Upper lobe of right lung (tissue), 1 donor: Measurements from ENCODE around the gene TAPBP. TPM values are rescaled to one million over a fixed set of nuclear protein-coding genes. Genes with fewer than 3 reads are reported as not detected.
A peak's percentile ranks its signal among the peaks of the same experiment; 100 is the strongest.

Source experiments
- ATAC-seq: fragments of 200-7000 bp; cut with Tn5 transposase; one replicate; pipeline ENCODE4 v1.9.1; 2020; ENCODE audit warnings: mild to moderate bottlenecking, moderate library complexity
- DNase-seq: peaks from one replicate; pipeline ENCODE4 v3.0.0-alpha.2; 2020
- H3K27ac ChIP-seq: fragments of 200-600 bp; one replicate; pipeline ENCODE4 v1.8.0; 2022
- H3K27me3 ChIP-seq: fragments of 200-600 bp; one replicate; pipeline ENCODE4 v1.8.0; 2022; ENCODE audit warnings: mild to moderate bottlenecking
- H3K36me3 ChIP-seq: fragments of 200-600 bp; one replicate; pipeline ENCODE4 v1.8.0; 2022
- H3K4me1 ChIP-seq: fragments of 200-600 bp; one replicate; pipeline ENCODE4 v1.8.0; 2022
- H3K4me3 ChIP-seq: fragments of 200-600 bp; one replicate; pipeline ENCODE4 v1.8.0; 2022; ENCODE audit warnings: mild to moderate bottlenecking
- H3K9me3 ChIP-seq: fragments of 200-600 bp; one replicate; pipeline ENCODE4 v1.8.0; 2022
- intact Hi-C: fragments of 100-400 bp; cut with DNase I; formaldehyde crosslinking; loops from one replicate; pipeline ENCODE4 v1.11.0; 2022
- total RNA-seq: library from RNA; stranded (reverse); fragmentation: NEBNext Ultra II Directional; extraction: Animal tissue kit (Norgen Biotek cat#: 25700); gene quantifications from one replicate; pipeline ENCODE4 v1.2.1, GENCODE V29; 2021
- TF ChIP-seq, protein P1 (sequence below): fragments of 200-600 bp; IDR thresholded peaks from one replicate; pipeline ENCODE4 v1.8.0; 2022; ENCODE audit warnings: antibody characterized with exemption
- donor health status: DM: no; HTN: yes; CAD: no; lungs with severe emphysema.

The TAPBP gene
- total RNA-seq, 1 donor from 2014 or later: 191 TPM

- intact Hi-C loops: no loop called here
- H3K4me1 ChIP-seq: no peaks in the 10 kb centered on the region
- H3K9me3 ChIP-seq: no peaks in the 10 kb centered on the region
- H3K27me3 ChIP-seq: no peaks in the 10 kb centered on the region
- ATAC-seq: peak; percentile 36
- no peak overlapping the region for H3K27ac ChIP-seq
- H3K4me3 ChIP-seq: no peak overlapping the region
- TF ChIP-seq, protein P1, sequence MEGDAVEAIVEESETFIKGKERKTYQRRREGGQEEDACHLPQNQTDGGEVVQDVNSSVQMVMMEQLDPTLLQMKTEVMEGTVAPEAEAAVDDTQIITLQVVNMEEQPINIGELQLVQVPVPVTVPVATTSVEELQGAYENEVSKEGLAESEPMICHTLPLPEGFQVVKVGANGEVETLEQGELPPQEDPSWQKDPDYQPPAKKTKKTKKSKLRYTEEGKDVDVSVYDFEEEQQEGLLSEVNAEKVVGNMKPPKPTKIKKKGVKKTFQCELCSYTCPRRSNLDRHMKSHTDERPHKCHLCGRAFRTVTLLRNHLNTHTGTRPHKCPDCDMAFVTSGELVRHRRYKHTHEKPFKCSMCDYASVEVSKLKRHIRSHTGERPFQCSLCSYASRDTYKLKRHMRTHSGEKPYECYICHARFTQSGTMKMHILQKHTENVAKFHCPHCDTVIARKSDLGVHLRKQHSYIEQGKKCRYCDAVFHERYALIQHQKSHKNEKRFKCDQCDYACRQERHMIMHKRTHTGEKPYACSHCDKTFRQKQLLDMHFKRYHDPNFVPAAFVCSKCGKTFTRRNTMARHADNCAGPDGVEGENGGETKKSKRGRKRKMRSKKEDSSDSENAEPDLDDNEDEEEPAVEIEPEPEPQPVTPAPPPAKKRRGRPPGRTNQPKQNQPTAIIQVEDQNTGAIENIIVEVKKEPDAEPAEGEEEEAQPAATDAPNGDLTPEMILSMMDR: no peak
- DNase-seq: no peak
- no peaks in the 10 kb centered on the region for H3K36me3 ChIP-seq
Observed at GRCh38 chr6:33333666-33334065, 19.8 kb upstream of the TAPBP start.

DNA sequence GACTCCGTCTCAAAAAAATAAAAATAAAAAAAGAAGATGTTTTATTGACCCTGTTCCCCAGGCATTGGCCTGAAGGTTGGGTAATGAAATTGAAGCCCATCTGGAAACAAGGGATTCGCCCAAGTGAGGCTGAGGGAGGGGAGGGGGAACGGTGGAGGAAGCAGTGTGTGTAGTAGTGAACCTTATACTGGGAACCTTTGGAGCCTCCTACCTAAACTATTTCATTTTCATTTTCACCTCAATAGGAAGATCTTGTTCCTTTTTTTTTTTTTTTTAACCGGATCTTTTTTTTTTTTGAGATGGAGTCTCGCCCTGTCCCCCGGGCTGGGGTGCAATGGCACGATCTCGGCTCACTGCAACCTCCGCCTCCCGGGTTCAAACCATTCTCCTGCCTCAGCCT is 16.9 kb upstream of the TAPBP start:
- intact Hi-C loops: no loop called here
- Histone ChIP-seq H3K27me3 (no peaks in the 10 kb centered on the region), H3K36me3 (no peaks in the 10 kb centered on the region), H3K9me3 (no peaks in the 10 kb centered on the region), H3K4me1 (no peaks in the 10 kb centered on the region), H3K4me3 (no peak overlapping the region), H3K27ac (no peak overlapping the region)
- TF ChIP-seq, protein P1: no peak
- ATAC-seq (no peak), DNase-seq (no peak)

DNA sequence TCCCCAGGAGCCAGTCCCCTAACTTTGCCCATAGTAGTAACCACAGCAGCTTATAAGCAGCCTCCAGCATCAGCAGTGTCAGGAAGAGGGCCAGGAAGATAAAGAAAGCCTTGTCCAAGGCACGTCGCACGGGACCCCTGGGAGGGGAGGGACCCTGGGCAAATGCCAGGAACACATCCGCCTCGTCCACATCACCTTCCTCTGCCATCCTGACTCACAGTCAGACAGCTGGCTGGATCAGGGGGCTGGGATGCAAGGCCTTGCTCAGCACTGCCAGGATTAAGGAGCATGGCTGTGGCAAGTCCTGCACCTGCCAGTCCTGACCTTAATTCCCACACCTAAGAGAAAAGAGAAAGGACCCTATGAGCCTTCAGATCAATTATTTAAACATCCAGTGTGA is 15.2 kb upstream of the TAPBP start:
- Histone ChIP-seq H3K4me3 (no peak overlapping the region), H3K9me3 (no peaks in the 10 kb centered on the region), H3K27me3 (no peaks in the 10 kb centered on the region), H3K36me3 (no peaks in the 10 kb centered on the region), H3K4me1 (no peaks in the 10 kb centered on the region), H3K27ac (no peak overlapping the region)
- no peak for ATAC-seq
- intact Hi-C loops: no loop called here
- TF ChIP-seq, protein P1: no peak
- no peak for DNase-seq

DNA sequence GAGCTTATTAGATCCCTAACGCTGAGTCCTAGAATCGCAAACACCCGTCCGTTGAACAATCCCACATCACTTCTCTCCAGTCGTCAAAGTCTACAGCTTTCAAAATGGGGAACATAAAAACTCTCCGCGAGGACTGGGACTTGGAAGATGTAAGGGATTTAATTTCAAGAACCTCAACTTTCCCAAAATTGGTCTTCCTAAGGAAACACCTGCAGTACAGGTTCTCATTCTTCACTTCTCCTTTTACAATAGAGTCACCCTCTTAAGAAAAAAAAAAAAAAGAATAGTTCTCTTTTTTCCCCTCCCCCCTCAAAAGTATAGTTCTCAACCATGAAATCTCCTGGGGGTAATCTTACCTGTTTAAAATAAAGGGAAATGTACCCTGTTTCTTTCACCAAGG is 10.2 kb upstream of the TAPBP start:
- Histone ChIP-seq H3K4me3 (peak overlapping the region; percentile 78), H3K4me1 (peaks cover 32% of the 10 kb centered on the region), H3K27ac (peak overlapping the region; percentile 84), H3K9me3 (no peaks in the 10 kb centered on the region), H3K27me3 (no peaks in the 10 kb centered on the region), H3K36me3 (peaks cover 22% of the 10 kb centered on the region)
- ATAC-seq (no peak), DNase-seq (no peak)
- intact Hi-C loops: no loop called here
- TF ChIP-seq, protein P1: no peak

GRCh38 chr6:33323623-33323948 is 9.7 kb upstream of the TAPBP start:
- DNase-seq (no peak), ATAC-seq (no peak)
- TF ChIP-seq, protein P1: no peak
- Histone ChIP-seq H3K4me3 (peak overlapping the region; percentile 78), H3K36me3 (peaks cover 27% of the 10 kb centered on the region), H3K27ac (peak overlapping the region; percentile 84), H3K4me1 (peaks cover 38% of the 10 kb centered on the region), H3K27me3 (no peaks in the 10 kb centered on the region), H3K9me3 (no peaks in the 10 kb centered on the region)
- intact Hi-C loops: no loop called here

GRCh38 chr6:33321227-33321626 is 7.3 kb upstream of the TAPBP start:
- intact Hi-C loops: no loop called here
- Histone ChIP-seq H3K36me3 (peaks cover 28% of the 10 kb centered on the region), H3K27me3 (no peaks in the 10 kb centered on the region), H3K27ac (peak overlapping the region; percentile 6), H3K4me3 (peak overlapping the region; percentile 78), H3K9me3 (no peaks in the 10 kb centered on the region), H3K4me1 (peaks cover 50% of the 10 kb centered on the region)
- ATAC-seq (no peak), DNase-seq (no peak)
- TF ChIP-seq, protein P1: no peak
